ENCODE data around the gene AOC2. TPM values are rescaled to one million over a fixed set of nuclear protein-coding genes. Genes with fewer than 3 reads are reported as not detected.

Gene AOC2, protein sequence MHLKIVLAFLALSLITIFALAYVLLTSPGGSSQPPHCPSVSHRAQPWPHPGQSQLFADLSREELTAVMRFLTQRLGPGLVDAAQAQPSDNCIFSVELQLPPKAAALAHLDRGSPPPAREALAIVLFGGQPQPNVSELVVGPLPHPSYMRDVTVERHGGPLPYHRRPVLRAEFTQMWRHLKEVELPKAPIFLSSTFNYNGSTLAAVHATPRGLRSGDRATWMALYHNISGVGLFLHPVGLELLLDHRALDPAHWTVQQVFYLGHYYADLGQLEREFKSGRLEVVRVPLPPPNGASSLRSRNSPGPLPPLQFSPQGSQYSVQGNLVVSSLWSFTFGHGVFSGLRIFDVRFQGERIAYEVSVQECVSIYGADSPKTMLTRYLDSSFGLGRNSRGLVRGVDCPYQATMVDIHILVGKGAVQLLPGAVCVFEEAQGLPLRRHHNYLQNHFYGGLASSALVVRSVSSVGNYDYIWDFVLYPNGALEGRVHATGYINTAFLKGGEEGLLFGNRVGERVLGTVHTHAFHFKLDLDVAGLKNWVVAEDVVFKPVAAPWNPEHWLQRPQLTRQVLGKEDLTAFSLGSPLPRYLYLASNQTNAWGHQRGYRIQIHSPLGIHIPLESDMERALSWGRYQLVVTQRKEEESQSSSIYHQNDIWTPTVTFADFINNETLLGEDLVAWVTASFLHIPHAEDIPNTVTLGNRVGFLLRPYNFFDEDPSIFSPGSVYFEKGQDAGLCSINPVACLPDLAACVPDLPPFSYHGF
- total RNA-seq: 1 to 10 TPM in 2 of 4 donors, under 1 TPM in 2; 0.55 to 6.0 (median 1.1) TPM

DNA sequence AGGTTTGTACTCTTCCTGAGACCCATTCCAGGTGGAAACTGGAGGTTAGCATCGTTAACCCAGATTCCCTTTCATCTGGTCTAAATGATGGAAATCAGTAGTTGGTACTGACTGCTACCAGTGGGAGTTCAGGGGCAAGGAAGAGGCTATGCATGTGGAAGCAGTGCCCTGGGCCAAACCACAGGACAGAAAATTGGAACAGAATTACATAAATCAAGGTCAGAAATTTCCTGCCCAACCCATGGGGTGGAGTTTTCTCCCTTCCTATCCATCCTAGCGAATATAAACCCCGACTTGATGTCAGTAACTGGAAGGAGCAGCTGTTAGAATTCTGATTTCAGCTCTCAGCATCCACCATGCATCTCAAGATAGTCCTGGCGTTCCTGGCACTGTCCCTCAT is at the start of gene AOC2:
Gene AOC2, plus strand, starts transcription at position 310 of the 400 bp plus-strand sequence. Its CDS starts 47 bp downstream, at position 357.
- no peak for DNase-seq
- WGBS, 2 donors (ENCODE audit: low coverage in 1 of 2): 88 to 100% methylated on average over 2 to 4 of the region's 4 CpGs
- H3K36me3 ChIP-seq: peaks cover 0 to 19% (median 10%) of the 10 kb centered on the region in 4 donors
- in situ Hi-C loops (cut with MboI; ENCODE audit: low pct_ligation_motif_present in 1 of 4, low pct_unique_long_range_greater_than_20kb in 1 of 4, low sequenced_read_pairs in 3 of 4): loop anchor here (10.0 to 25.0 kb wide), 4 partner anchors 81 to 468 kb away; no protein-coding TSS in a partner anchor
- no peak for TF ChIP-seq POLR2AphosphoS5 (IDR thresholded peaks at IDR 0.05)
- no peak for TF ChIP-seq EP300 (IDR thresholded peaks at IDR 0.05; ENCODE audit: low read depth)
- TF ChIP-seq POLR2A (IDR thresholded peaks at IDR 0.05): no peak
- TF ChIP-seq, protein P1, sequence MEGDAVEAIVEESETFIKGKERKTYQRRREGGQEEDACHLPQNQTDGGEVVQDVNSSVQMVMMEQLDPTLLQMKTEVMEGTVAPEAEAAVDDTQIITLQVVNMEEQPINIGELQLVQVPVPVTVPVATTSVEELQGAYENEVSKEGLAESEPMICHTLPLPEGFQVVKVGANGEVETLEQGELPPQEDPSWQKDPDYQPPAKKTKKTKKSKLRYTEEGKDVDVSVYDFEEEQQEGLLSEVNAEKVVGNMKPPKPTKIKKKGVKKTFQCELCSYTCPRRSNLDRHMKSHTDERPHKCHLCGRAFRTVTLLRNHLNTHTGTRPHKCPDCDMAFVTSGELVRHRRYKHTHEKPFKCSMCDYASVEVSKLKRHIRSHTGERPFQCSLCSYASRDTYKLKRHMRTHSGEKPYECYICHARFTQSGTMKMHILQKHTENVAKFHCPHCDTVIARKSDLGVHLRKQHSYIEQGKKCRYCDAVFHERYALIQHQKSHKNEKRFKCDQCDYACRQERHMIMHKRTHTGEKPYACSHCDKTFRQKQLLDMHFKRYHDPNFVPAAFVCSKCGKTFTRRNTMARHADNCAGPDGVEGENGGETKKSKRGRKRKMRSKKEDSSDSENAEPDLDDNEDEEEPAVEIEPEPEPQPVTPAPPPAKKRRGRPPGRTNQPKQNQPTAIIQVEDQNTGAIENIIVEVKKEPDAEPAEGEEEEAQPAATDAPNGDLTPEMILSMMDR (IDR thresholded peaks at IDR 0.05): no peak
- H3K4me1 ChIP-seq: peaks cover 0 to 4% (median 1%) of the 10 kb centered on the region in 4 donors
- peaks cover 10% of the 10 kb centered on the region for H3K27me3 ChIP-seq
- intact Hi-C loops (cut with DNase I; ENCODE audit: low total_unique reads): loop anchor here (5.0 kb wide), 1 partner anchor 93 kb away; no protein-coding TSS in a partner anchor
- H3K27ac ChIP-seq: peak within 1 kb of the TSS in 1 of 4 donors; percentile 46
- H3K9me3 ChIP-seq: no peaks in the 10 kb centered on the region
- no peak within 1 kb of the TSS for H3K4me3 ChIP-seq

DNA sequence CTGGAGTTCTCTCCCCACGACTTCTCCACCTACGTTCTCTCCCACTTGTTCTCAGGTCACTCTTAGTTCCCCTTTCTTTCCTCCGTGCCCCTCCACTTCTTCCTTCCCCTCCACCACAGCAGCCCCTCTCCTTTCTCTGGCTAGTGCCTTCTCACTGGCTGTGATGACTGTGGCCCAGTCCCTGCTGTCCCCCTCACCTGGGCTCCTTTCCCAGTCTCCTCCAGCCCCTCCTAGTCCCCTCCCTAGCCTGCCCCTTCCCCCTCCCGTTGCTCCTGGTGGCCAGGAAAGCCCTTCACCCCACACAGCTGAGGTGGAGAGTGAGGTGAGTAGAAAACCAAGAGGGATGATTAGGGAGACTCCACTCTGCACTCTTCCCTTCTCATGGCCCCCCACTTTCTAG is 49.3 kb upstream of the AOC2 start:
- intact Hi-C loops (cut with DNase I; ENCODE audit: low total_unique reads): no loop called here
- no peak overlapping the region for H3K4me3 ChIP-seq
- H3K9me3 ChIP-seq: no peaks in the 10 kb centered on the region
- WGBS, 2 donors (ENCODE audit: low coverage in 1 of 2): 49 to 58% methylated on average over 3 to 4 of the region's 4 CpGs
- TF ChIP-seq POLR2AphosphoS5 (IDR thresholded peaks at IDR 0.05) (no peak), POLR2A (IDR thresholded peaks at IDR 0.05) (peak; percentile 26)
- in situ Hi-C loops (cut with MboI; ENCODE audit: low pct_ligation_motif_present in 1 of 4, low pct_unique_long_range_greater_than_20kb in 1 of 4, low sequenced_read_pairs in 3 of 4): no loop called here
- DNase-seq: no peak
- H3K27me3 ChIP-seq: no peaks in the 10 kb centered on the region
- no peaks in the 10 kb centered on the region for H3K36me3 ChIP-seq
- peaks cover 5 to 39% (median 32%) of the 10 kb centered on the region in 4 donors for H3K4me1 ChIP-seq
- peak overlapping the region; percentile 41 to 94 (median 86) for H3K27ac ChIP-seq

DNA sequence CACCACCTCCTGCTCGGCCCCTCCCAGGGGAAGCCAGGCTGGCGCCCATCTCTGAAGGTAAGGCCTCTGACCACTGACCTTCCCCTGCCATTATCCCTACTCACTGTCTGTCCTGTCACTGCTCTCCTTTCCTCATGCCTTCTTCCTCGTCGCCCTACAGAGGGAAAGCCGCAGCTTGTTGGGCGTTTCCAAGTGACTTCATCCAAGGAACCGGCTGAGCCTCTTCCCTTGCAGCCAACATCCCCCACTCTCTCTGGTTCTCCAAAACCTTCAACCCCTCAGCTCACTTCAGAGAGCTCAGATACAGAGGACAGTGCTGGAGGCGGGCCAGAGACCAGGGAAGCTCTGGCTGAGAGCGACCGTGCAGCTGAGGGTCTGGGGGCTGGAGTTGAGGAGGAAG is 48.9 kb upstream of the AOC2 start:
- Histone ChIP-seq H3K4me1 (peaks cover 5 to 39% (median 32%) of the 10 kb centered on the region in 4 donors), H3K9me3 (no peaks in the 10 kb centered on the region), H3K27ac (peak overlapping the region; percentile 41 to 94 (median 86)), H3K27me3 (no peaks in the 10 kb centered on the region), H3K4me3 (no peak overlapping the region), H3K36me3 (no peaks in the 10 kb centered on the region)
- TF ChIP-seq EP300 (IDR thresholded peaks at IDR 0.05; ENCODE audit: low read depth): no peak
- TF ChIP-seq POLR2AphosphoS5 (IDR thresholded peaks at IDR 0.05): peak in 1 of 3 donors; percentile 28
- DNase-seq: peak; percentile 39
- intact Hi-C loops (cut with DNase I; ENCODE audit: low total_unique reads) (no loop called here), in situ Hi-C loops (cut with MboI; ENCODE audit: low pct_ligation_motif_present in 1 of 4, low pct_unique_long_range_greater_than_20kb in 1 of 4, low sequenced_read_pairs in 3 of 4) (no loop called here)
- 66 to 68% methylated on average over 5 to 10 of the region's 10 CpGs for WGBS, 2 donors (ENCODE audit: low coverage in 1 of 2)

DNA sequence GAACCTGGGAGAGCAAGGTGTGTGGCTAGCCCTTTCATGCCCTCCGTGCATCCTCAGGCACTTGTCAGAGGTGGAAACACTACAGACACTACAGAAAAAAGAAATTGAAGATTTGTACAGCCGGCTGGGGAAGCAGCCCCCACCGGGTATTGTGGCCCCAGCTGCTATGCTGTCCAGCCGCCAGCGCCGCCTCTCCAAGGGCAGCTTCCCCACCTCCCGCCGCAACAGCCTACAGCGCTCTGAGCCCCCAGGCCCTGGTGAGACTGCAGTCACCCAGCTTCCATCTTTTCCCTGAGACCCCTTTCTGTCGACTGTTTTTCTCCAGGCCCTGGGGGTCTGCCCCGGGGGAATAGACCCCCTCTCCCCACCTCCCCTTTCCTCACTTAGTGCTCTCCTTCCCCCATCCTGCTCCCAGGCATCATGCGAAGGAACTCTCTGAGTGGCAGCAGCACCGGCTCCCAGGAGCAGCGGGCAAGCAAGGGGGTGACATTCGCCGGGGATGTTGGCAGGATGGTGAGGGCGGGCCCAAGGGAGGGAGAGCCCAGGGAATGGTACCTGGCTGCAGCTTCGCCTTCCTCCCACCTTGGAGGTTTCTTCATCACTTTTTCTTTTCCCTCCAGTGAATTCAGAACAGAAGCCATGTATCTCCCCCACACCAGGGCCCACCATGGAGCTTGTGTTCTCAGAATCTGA is 48.2 kb upstream of the AOC2 start:
- peak overlapping the region; percentile 86 to 94 (median 86) for H3K27ac ChIP-seq
- H3K27me3 ChIP-seq: no peaks in the 10 kb centered on the region
- TF ChIP-seq POLR2AphosphoS5 (IDR thresholded peaks at IDR 0.05) (no peak), EP300 (IDR thresholded peaks at IDR 0.05; ENCODE audit: low read depth) (no peak), POLR2A (IDR thresholded peaks at IDR 0.05) (no peak)
- TF ChIP-seq, protein P1 (IDR thresholded peaks at IDR 0.05): no peak
- no peaks in the 10 kb centered on the region for H3K36me3 ChIP-seq
- no peak for DNase-seq
- WGBS, 2 donors (ENCODE audit: low coverage in 1 of 2): 84% methylated on average over 18 of the region's 18 CpGs; no CpG with 5 or more reads in 1 of the 2 donors
- in situ Hi-C loops (cut with MboI; ENCODE audit: low pct_ligation_motif_present in 1 of 4, low pct_unique_long_range_greater_than_20kb in 1 of 4, low sequenced_read_pairs in 3 of 4) (no loop called here), intact Hi-C loops (cut with DNase I; ENCODE audit: low total_unique reads) (no loop called here)
- H3K4me3 ChIP-seq: peak overlapping the region in 1 of 4 donors; percentile 26
- no peaks in the 10 kb centered on the region for H3K9me3 ChIP-seq
- peaks cover 5 to 39% (median 32%) of the 10 kb centered on the region in 4 donors for H3K4me1 ChIP-seq
